ENCODE data around the gene NOP53. TPM values are rescaled to one million over a fixed set of nuclear protein-coding genes. Genes with fewer than 3 reads are reported as not detected.

Gene NOP53
- total and polyA plus RNA-seq, 2 donors (not counting 3 experiments of a cell fraction or from before 2014, with no cell fraction given): 119 to 150 TPM

DNA sequence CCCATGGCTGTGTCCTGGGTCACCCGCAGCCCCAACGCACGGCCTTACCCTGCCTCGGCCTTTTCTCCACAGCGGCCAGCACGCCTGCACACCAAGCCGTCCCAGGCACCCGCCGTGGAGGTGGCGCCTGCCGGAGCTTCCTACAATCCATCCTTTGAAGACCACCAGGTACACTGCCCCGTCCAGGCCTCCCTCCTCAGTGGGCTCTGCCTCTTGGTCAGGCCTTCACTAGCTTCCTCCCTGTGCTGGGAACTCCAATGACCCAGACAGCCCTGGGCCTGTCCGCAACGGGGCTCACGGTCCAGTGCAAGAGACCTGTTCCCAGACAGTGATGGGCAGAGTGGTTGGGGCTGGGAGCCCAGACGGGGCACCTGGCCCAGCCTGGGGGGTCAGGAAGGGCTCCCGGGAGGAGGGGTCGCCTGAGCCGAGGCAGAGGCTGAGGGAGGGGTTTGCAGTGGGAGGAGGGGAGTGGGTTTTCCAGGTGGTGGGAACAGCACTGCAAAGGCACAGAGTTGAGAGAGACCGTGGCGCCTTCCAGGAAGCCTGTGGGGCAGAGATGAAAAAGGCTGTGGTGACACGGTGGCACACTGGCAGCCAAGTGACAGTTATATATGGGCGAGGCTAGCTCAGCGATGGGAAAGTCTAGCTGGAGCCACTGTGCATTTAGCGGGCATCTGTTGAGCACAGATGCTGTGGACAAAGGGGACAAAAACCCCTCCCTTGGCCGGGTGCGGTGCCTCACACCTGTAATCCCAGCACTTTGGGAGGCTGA, 7.3 kb downstream of the NOP53 start:
- Histone ChIP-seq H3K4me3 (replicated peaks in 1 of 3; ENCODE audit: insufficient read depth in 1 of 3, low read depth in 1 of 3, low read length in 3 of 3) (no peak overlapping the region), H4K20me1 (replicated peaks; ENCODE audit: control insufficient read depth, extremely low read depth, insufficient read depth, low read length) (no peaks in the 10 kb centered on the region), H3K9me1 (replicated peaks; ENCODE audit: control insufficient read depth, extremely low read depth, insufficient read depth, low read length) (no peaks in the 10 kb centered on the region), H3K36me3 (ENCODE audit: control insufficient read depth in 2 of 2, extremely low read depth in 1 of 2, insufficient read depth in 2 of 2, low read length in 2 of 2) (peaks cover 27 to 71% of the 10 kb centered on the region in 2 experiments), H3K4me1 (ENCODE audit: control insufficient read depth, extremely low read depth, insufficient read depth, low read length) (no peaks in the 10 kb centered on the region), H3K9ac (replicated peaks; ENCODE audit: extremely low read depth, insufficient read depth, low read length) (no peak overlapping the region), H3K9me3 (replicated peaks; ENCODE audit: control insufficient read depth, insufficient read depth, low read length) (no peaks in the 10 kb centered on the region), H3K27me3 (ENCODE audit: control insufficient read depth in 2 of 2, insufficient read depth in 2 of 2, low read length in 2 of 2) (no peaks in the 10 kb centered on the region), H3K27ac (ENCODE audit: insufficient read depth, low read depth, low read length) (no peak overlapping the region), H3K79me2 (ENCODE audit: control insufficient read depth, insufficient read depth, low read length) (peaks cover 17% of the 10 kb centered on the region), H3K4me2 (ENCODE audit: insufficient read depth, low read length) (no peak overlapping the region), H2AFZ (ENCODE audit: low read depth, low read length) (no peak overlapping the region)
- intact Hi-C loops (cut with micrococcal nuclease): no loop called here
- TF ChIP-seq MYC (IDR thresholded peaks at IDR 0.05; ENCODE audit: low read depth, low read length) (no peak), POLR2A (IDR thresholded peaks at IDR 0.05; ENCODE audit: low read depth, low read length) (no peak)
- TF ChIP-seq, protein P1, sequence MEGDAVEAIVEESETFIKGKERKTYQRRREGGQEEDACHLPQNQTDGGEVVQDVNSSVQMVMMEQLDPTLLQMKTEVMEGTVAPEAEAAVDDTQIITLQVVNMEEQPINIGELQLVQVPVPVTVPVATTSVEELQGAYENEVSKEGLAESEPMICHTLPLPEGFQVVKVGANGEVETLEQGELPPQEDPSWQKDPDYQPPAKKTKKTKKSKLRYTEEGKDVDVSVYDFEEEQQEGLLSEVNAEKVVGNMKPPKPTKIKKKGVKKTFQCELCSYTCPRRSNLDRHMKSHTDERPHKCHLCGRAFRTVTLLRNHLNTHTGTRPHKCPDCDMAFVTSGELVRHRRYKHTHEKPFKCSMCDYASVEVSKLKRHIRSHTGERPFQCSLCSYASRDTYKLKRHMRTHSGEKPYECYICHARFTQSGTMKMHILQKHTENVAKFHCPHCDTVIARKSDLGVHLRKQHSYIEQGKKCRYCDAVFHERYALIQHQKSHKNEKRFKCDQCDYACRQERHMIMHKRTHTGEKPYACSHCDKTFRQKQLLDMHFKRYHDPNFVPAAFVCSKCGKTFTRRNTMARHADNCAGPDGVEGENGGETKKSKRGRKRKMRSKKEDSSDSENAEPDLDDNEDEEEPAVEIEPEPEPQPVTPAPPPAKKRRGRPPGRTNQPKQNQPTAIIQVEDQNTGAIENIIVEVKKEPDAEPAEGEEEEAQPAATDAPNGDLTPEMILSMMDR (IDR thresholded peaks at IDR 0.05; ENCODE audit: extremely low read depth in 1 of 2, insufficient read depth in 1 of 2, low read depth in 1 of 2, low read length in 2 of 2): no peak
- dilution Hi-C loops (cut with MboI; ENCODE audit: extremely low pct_ligation_motif_present, low sequenced_read_pairs): no loop called here
- BruUV-seq (replicated peaks): no TSS peak
- DNase-seq (ENCODE audit: low read depth, low spot score) (no peak), FAIRE-seq (no peak)
- ChIA-PET CTCF (interaction anchor here (0.7 to 1.0 kb wide), 3 partner anchors 9 to 45 kb away, joined by 3 to 6 read pairs (median 3); no protein-coding TSS in a partner anchor), POLR2A (no interaction called here)

All from endothelial cell of umbilical vein (primary cell).